OCI-LY1 (cell line): ENCODE results near the gene OCRL.

Source experiments
- H2AFZ ChIP-seq: fragments of 200-600 bp; sonication (generic), shearing (Covaris generic); 2 replicates; pipeline ENCODE4 v1.6.0; 2014; ENCODE audit warnings: antibody characterized with exemption, mild to moderate bottlenecking, low read length
- H3F3A ChIP-seq: fragments of 200-600 bp; sonication (generic), shearing (Covaris generic); 2 replicates; pipeline ENCODE4 v1.6.0; 2014; ENCODE audit warnings: mild to moderate bottlenecking, antibody characterized with exemption, low read length, moderate library complexity; ENCODE audit not compliant: insufficient read depth
- H3K27ac ChIP-seq: fragments of 200-600 bp; sonication (generic); 2 replicates; pipeline ENCODE4 v1.5.1; 2014; ENCODE audit warnings: low read length, mixed run types, mild to moderate bottlenecking, low read depth; ENCODE audit not compliant: poor library complexity, severe bottlenecking
- H3K27me3 ChIP-seq: fragments of 200-600 bp; sonication (generic); 2 replicates; pipeline ENCODE4 v1.6.0; 2014; ENCODE audit warnings: antibody characterized with exemption, mild to moderate bottlenecking, low read length, moderate library complexity; ENCODE audit not compliant: insufficient read depth
- H3K36me3 ChIP-seq: fragments of 200-600 bp; sonication (generic); 2 replicates; pipeline ENCODE4 v1.6.1; 2014; ENCODE audit warnings: mild to moderate bottlenecking, antibody characterized with exemption, low read length, moderate library complexity, mixed read lengths; ENCODE audit not compliant: insufficient read depth
- H3K4me1 ChIP-seq: fragments of 200-600 bp; sonication (generic); 2 replicates; pipeline ENCODE4 v1.5.1; 2014; ENCODE audit warnings: mild to moderate bottlenecking, low read length, moderate library complexity; ENCODE audit not compliant: insufficient read depth, severe bottlenecking
- H3K4me2 ChIP-seq: fragments of 200-600 bp; sonication (generic), shearing (Covaris generic); 2 replicates; pipeline ENCODE4 v1.6.1; 2014; ENCODE audit warnings: low read length
- H3K4me3 ChIP-seq: fragments of 200-600 bp; sonication (generic); 2 replicates; pipeline ENCODE4 v1.5.1; 2014; ENCODE audit warnings: low read length, low read depth, mild to moderate bottlenecking, mixed read lengths; ENCODE audit not compliant: poor library complexity, severe bottlenecking
- H3K79me2 ChIP-seq: fragments of 200-600 bp; shearing (Covaris generic); 2 replicates; pipeline ENCODE4 v1.6.1; 2016; ENCODE audit warnings: mixed run types, low read length, mixed read lengths; ENCODE audit not compliant: insufficient read depth
- H3K9ac ChIP-seq: fragments of 200-600 bp; sonication (generic), shearing (Covaris generic); 2 replicates; pipeline ENCODE4 v1.6.1; 2014; ENCODE audit warnings: mild to moderate bottlenecking, low read length, mixed read lengths
- H3K9me2 ChIP-seq: fragments of 200-600 bp; sonication (generic), shearing (Covaris generic); 2 replicates; pipeline ENCODE4 v1.6.1; 2014; ENCODE audit warnings: low read depth, mild to moderate bottlenecking, low read length, mixed read lengths
- H3K9me3 ChIP-seq: fragments of 200-600 bp; shearing (Covaris generic); 2 replicates; pipeline ENCODE4 v1.6.1; 2014; ENCODE audit warnings: low read length, mixed read lengths
- H4K20me1 ChIP-seq: fragments of 200-600 bp; sonication (generic), shearing (Covaris generic); 2 replicates; pipeline ENCODE4 v1.6.0; 2016; ENCODE audit warnings: mild to moderate bottlenecking, low read length; ENCODE audit not compliant: insufficient read depth
- EZH2 ChIP-seq: fragments of 200-600 bp; sonication (generic), shearing (Covaris generic); IDR thresholded peaks from 2 replicates; pipeline ENCODE4 v1.8.0; 2017; ENCODE audit warnings: borderline replicate concordance, mixed run types, mild to moderate bottlenecking, antibody characterized with exemption, low read length, moderate library complexity, mixed read lengths
- TF ChIP-seq, protein P1 (sequence below): fragments of 200-600 bp; sonication (generic), shearing (Covaris generic); IDR thresholded peaks from 2 replicates; pipeline ENCODE4 v1.5.1; 2017; ENCODE audit warnings: mild to moderate bottlenecking, antibody characterized with exemption, low read length, moderate library complexity, mixed read lengths

OCRL gene

DNA sequence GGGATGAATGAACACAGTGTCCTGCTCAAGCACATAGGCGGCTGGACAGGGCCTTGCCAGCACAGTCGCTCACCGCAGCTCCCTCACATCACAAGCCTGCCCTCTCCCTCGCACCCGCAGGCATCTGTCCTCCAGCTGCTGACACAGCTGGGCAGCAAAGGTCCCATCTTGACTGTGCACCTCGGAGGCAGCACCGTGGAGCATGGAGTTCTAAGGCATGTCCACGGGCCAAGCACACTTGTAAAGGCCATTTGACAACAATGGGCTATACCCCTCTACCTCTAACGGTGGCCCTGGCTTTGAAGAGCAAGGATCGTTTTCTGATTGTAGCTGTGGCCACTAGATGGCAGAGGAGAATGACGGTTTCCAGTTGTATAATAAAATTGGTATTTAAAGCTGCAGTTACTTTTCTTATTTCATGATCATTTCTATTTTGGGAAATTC, 60.9 kb downstream of the OCRL start:
- H3K27ac ChIP-seq = no peak overlapping the region
- no peaks in the 10 kb centered on the region; the same call in 1 of the 2 replicates for H3K36me3 ChIP-seq
- peaks cover 21% of the 10 kb centered on the region for H3K4me1 ChIP-seq
- no peaks in the 10 kb centered on the region for H3K9me2 ChIP-seq
- TF ChIP-seq EZH2 = no peak
- TF ChIP-seq, protein P1, sequence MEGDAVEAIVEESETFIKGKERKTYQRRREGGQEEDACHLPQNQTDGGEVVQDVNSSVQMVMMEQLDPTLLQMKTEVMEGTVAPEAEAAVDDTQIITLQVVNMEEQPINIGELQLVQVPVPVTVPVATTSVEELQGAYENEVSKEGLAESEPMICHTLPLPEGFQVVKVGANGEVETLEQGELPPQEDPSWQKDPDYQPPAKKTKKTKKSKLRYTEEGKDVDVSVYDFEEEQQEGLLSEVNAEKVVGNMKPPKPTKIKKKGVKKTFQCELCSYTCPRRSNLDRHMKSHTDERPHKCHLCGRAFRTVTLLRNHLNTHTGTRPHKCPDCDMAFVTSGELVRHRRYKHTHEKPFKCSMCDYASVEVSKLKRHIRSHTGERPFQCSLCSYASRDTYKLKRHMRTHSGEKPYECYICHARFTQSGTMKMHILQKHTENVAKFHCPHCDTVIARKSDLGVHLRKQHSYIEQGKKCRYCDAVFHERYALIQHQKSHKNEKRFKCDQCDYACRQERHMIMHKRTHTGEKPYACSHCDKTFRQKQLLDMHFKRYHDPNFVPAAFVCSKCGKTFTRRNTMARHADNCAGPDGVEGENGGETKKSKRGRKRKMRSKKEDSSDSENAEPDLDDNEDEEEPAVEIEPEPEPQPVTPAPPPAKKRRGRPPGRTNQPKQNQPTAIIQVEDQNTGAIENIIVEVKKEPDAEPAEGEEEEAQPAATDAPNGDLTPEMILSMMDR = peak; percentile 57
- no peak overlapping the region for H3K4me2 ChIP-seq
- no peaks in the 10 kb centered on the region for H3F3A ChIP-seq
- no peaks in the 10 kb centered on the region for H4K20me1 ChIP-seq
- no peaks in the 10 kb centered on the region for H3K9me3 ChIP-seq
- H2AFZ ChIP-seq = no peak overlapping the region
- no peaks in the 10 kb centered on the region for H3K79me2 ChIP-seq
- H3K4me3 ChIP-seq = no peak overlapping the region
- H3K9ac ChIP-seq = no peak overlapping the region
- H3K27me3 ChIP-seq = no peaks in the 10 kb centered on the region

DNA sequence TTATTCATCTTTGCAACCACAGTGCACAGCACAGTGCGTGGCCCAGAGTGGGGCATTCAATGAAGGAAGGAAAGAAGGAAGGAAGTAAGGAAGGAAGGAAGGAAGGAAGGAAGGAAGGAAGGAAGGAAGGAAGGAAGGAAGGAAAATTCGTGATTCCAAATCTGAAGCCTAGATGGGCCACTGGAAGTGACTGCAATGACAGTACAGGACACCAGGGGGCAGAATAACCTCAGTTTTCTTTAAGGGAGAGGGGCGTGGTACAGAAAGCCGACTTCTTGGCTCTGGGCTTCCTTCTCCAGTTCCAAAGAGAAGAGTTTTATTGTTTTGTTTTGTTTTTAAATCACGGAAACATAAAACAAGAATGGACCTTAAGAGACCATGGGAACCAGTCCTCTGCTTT, 66.9 kb downstream of the OCRL start:
- H3K9ac ChIP-seq = no peak overlapping the region
- no peaks in the 10 kb centered on the region for H4K20me1 ChIP-seq
- H3K27ac ChIP-seq = no peak overlapping the region
- TF ChIP-seq, protein P1 = peak; percentile 61
- no peak for TF ChIP-seq EZH2
- H3K79me2 ChIP-seq = no peaks in the 10 kb centered on the region
- no peak overlapping the region for H3K4me3 ChIP-seq
- peaks cover 21% of the 10 kb centered on the region for H3K4me1 ChIP-seq
- no peaks in the 10 kb centered on the region for H3K36me3 ChIP-seq
- H2AFZ ChIP-seq = no peak overlapping the region
- H3K9me3 ChIP-seq = no peaks in the 10 kb centered on the region
- no peaks in the 10 kb centered on the region for H3F3A ChIP-seq
- H3K4me2 ChIP-seq = no peak overlapping the region
- H3K27me3 ChIP-seq = no peaks in the 10 kb centered on the region
- no peaks in the 10 kb centered on the region for H3K9me2 ChIP-seq

DNA sequence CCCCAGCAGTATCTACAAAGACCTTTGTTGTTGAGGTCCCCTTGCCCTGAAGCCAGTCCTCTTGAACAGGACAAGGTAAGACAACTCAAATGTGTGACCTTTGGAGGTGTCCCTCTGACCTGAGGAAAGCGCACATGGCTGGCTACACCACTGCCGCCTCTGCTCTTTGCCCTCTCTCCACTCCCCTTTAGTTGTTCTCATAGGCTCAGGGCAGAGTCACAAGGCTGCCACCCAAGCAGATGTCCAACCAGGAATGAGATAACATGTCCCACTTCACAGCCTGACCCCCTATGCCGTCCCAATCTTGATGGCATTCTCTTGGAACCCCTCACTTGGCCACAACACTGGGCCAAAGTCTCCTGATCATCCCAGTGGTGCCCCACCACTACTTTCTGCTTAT, 68.4 kb downstream of the OCRL start:
- Histone ChIP-seq H3K36me3 (no peaks in the 10 kb centered on the region), H3K4me3 (no peak overlapping the region), H3K4me2 (no peak overlapping the region), H3K9me3 (no peaks in the 10 kb centered on the region), H3K27ac (no peak overlapping the region), H3F3A (no peaks in the 10 kb centered on the region), H2AFZ (no peak overlapping the region), H3K27me3 (no peaks in the 10 kb centered on the region), H3K4me1 (peaks cover 20% of the 10 kb centered on the region), H3K9ac (no peak overlapping the region), H3K9me2 (no peaks in the 10 kb centered on the region), H3K79me2 (no peaks in the 10 kb centered on the region), H4K20me1 (no peaks in the 10 kb centered on the region)
- TF ChIP-seq, protein P1 = no peak
- TF ChIP-seq EZH2 = no peak
